ENCODE data around the gene CDCA3.
A peak's percentile ranks its signal among the peaks of the same experiment; 100 is the strongest.

Gene CDCA3

DNA sequence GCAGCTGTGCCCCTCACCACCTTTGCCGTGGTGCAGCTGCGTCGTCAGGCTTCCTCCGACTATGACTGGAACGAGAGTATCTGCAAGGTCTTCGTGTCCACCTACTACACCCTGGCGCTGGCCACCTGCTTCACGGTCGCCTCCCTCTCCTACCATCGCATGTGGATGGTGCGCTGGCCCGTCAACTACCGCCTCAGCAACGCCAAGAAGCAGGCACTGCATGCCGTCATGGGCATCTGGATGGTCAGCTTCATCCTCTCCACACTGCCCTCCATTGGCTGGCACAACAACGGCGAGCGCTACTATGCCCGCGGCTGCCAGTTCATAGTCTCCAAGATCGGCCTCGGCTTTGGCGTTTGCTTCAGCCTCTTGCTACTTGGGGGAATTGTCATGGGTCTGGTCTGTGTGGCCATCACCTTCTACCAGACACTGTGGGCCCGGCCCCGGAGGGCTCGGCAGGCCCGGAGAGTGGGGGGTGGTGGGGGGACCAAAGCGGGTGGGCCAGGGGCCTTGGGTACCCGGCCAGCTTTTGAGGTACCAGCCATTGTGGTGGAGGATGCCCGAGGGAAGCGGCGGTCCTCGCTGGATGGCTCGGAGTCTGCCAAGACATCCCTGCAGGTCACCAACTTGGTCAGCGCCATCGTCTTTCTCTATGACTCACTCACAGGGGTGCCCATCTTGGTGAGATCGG lies 26.9 kb downstream of the CDCA3 start:
- no peaks in the 10 kb centered on the region for H3K9me3 ChIP-seq
- no peak for DNase-seq
- H3K4me3 ChIP-seq (ENCODE audit: low read depth, low read length): no peak overlapping the region
- no peaks in the 10 kb centered on the region for H3K27me3 ChIP-seq
- TF ChIP-seq, protein P1, sequence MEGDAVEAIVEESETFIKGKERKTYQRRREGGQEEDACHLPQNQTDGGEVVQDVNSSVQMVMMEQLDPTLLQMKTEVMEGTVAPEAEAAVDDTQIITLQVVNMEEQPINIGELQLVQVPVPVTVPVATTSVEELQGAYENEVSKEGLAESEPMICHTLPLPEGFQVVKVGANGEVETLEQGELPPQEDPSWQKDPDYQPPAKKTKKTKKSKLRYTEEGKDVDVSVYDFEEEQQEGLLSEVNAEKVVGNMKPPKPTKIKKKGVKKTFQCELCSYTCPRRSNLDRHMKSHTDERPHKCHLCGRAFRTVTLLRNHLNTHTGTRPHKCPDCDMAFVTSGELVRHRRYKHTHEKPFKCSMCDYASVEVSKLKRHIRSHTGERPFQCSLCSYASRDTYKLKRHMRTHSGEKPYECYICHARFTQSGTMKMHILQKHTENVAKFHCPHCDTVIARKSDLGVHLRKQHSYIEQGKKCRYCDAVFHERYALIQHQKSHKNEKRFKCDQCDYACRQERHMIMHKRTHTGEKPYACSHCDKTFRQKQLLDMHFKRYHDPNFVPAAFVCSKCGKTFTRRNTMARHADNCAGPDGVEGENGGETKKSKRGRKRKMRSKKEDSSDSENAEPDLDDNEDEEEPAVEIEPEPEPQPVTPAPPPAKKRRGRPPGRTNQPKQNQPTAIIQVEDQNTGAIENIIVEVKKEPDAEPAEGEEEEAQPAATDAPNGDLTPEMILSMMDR (IDR thresholded peaks at IDR 0.05; ENCODE audit: low read depth, low read length): no peak
- H3K36me3 ChIP-seq: peaks cover 4% of the 10 kb centered on the region; the same call in 1 of the 2 replicates
- peaks cover 30% of the 10 kb centered on the region for H3K4me1 ChIP-seq

- Histone ChIP-seq H3K4me3 (ENCODE audit: low read depth, low read length) (no peak overlapping the region), H3K36me3 (no peaks in the 10 kb centered on the region), H3K9me3 (no peaks in the 10 kb centered on the region), H3K27me3 (no peaks in the 10 kb centered on the region), H3K4me1 (peaks cover 30% of the 10 kb centered on the region)
- no peak for DNase-seq
- TF ChIP-seq, protein P1 (IDR thresholded peaks at IDR 0.05; ENCODE audit: low read depth, low read length): no peak
Measured at GRCh38 chr12:6823182-6824084, 27.7 kb downstream of the CDCA3 start.

DNA sequence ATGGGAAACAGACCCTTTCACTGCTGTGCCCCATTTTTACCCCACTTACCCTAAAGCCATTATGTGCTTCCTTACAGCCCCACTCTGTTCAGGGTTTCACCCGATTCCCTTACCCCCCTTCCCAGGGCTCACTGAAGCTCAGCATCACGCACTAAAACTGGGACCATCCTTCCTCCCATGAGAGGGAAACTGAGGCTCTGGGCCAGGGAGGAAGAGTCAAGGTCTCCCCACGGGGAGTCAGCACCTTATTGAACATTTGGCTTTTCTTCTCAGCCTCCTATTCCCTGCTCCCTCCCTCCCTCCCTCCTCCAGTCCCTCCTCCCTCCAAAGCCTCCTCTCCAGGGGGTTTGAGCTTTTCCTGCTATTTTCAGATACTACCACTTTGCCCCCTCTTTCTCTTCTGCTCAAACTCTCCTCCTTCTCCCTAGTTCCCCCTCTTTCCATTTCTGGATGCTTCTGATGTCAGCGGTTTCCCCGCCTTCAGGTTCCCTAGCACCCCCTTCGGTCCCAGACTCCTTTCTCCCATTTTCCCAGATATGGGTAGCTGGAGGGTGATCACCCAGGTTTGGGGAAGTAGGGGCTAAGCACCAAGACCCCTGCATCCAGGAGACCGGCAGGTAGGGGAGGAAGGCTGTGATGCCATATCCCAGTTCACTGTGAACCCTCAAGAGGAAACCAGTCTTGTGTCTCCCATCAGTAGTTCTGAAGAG lies 28.5 kb downstream of the CDCA3 start:
- no peak for DNase-seq
- no peaks in the 10 kb centered on the region for H3K27me3 ChIP-seq
- H3K36me3 ChIP-seq: no peaks in the 10 kb centered on the region
- H3K9me3 ChIP-seq: no peaks in the 10 kb centered on the region
- peaks cover 30% of the 10 kb centered on the region for H3K4me1 ChIP-seq
- H3K4me3 ChIP-seq (ENCODE audit: low read depth, low read length): peak overlapping the region; percentile 64
- TF ChIP-seq, protein P1 (IDR thresholded peaks at IDR 0.05; ENCODE audit: low read depth, low read length): no peak

DNA sequence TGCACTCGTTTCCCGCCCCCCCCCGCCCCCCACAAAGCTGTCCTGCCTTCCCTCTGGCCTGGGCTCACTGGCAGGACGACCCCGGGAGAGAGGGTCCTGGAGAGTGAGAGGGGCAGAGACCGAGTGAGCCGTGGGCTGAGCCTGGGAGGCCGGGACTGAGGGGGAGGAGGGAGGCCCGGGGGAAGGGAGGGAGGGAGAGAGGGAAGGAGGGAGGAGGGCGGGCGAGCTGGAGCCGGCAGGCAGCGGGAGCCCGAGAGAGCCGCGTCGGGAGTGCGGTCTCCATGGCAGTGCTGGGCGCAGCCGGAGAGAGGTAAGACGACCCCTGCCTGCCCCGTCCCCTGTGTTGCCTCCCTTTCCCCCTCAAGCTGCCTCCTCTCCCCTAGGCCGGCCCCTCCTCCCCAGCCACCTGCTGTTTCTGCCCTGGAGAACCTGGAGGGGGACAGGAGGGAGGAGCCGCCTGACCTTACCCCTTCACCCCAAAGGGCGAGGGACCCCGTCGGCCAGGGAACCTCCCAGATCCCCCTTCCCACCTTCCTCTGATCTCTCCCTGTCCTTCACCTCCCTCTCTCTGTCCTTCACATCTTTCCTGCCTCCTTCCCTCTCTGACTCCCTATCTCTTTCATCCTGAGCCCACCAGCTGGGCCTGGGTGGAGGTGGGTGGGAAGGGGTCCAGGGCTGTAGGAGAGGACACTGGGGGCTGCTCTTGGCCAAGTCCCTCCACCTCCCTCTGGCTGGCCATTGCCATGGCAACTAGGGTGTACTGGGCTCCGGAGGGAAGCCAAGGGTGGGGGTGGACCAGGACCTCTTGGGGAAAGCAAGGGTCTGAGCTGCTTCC lies 29.3 kb downstream of the CDCA3 start, which contains the start of gene GPR162:
TSS of gene GPR162 (plus strand) at position 231 of the 835 bp plus-strand sequence. CDS start 2,078 bp downstream, outside the sequence.
- DNase-seq: peak; percentile 80
- H3K27me3 ChIP-seq: no peaks in the 10 kb centered on the region
- H3K4me1 ChIP-seq: peaks cover 25% of the 10 kb centered on the region

DNA sequence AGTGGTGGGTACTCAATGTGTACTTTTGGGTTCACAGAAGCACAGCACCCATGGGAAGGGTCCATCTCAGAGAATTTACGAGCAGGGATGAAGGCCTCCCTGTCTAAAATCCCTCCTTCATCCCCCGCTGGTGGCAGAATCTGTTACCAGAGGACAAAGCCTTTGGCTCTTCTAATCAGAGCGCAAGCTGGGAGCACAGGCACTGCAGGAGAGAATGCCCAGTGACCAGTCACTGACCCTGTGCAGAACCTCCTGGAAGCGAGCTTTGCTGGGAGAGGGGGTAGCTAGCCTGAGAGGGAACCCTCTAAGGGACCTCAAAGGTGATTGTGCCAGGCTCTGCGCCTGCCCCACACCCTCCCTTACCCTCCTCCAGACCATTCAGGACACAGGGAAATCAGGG lies 30.9 kb downstream of the CDCA3 start:
- no peaks in the 10 kb centered on the region for H3K9me3 ChIP-seq
- H3K36me3 ChIP-seq: no peaks in the 10 kb centered on the region
- peaks cover 29% of the 10 kb centered on the region for H3K4me1 ChIP-seq
- TF ChIP-seq, protein P1 (IDR thresholded peaks at IDR 0.05; ENCODE audit: low read depth, low read length): no peak
- H3K27me3 ChIP-seq: no peaks in the 10 kb centered on the region
- DNase-seq: no peak
- H3K4me3 ChIP-seq (ENCODE audit: low read depth, low read length): no peak overlapping the region

More for the DNA sequence above, 29.3 kb downstream of the CDCA3 start, which contains the start of gene GPR162:
- TF ChIP-seq, protein P1 (IDR thresholded peaks at IDR 0.05; ENCODE audit: low read depth, low read length): no peak
- Histone ChIP-seq H3K36me3 (no peaks in the 10 kb centered on the region), H3K4me3 (ENCODE audit: low read depth, low read length) (peak within 1 kb of the TSS; percentile 64), H3K9me3 (no peaks in the 10 kb centered on the region)

Measured in BE2C (cell line).